Retinal pigment epithelial cell (primary cell): ENCODE data around the gene TAF11L8.
"Not testable (repeated sequence)": the region's sequence is repeated elsewhere in the genome, so short reads cannot be mapped to it uniquely, and the experiment has no call there.

Source experiments
- DNase-seq: peaks from one replicate; pipeline ENCODE4 v3.0.0-alpha.2; 2010; ENCODE audit warnings: low read depth
- H3K4me3 ChIP-seq: 2 replicates; pipeline ENCODE4 v1.5.1; 2011; ENCODE audit warnings: mild to moderate bottlenecking, low read length, control low read depth, moderate library complexity
- TF ChIP-seq, protein P1 (sequence below): conservative IDR thresholded peaks from 2 replicates; pipeline ENCODE4 v1.5.1; 2011; ENCODE audit warnings: low read depth, low read length, control low read depth, inconsistent platforms

TAF11L8 gene

GRCh38 chr5:17590860-17591259 lies at the start of gene TAF11L8:
Gene TAF11L8 (minus strand): TSS chr5:17590960.
- not testable (repeated sequence) for DNase-seq, H3K4me3 ChIP-seq

DNA sequence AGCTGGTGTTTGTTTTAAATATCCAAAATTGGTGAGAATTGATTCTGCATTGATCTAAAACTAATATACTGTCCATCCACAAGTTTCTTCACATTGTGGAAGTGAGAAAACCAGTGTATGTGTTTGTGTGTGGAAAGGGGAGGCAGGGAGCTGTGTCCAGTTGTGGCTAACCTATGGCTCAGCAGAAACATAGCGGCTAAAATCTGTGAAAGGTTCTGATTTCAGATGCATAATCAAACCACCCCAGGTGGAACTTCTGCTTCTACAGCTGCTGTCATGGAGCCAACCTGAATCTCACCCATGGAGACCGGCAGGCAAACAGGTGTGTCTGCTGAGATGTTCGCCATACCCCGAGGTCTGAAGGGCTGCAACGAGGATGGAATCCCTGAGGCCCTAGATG lies 43.4 kb upstream of the TAF11L8 start, which contains the start of gene TAF11L14:
Gene TAF11L14, plus strand, starts transcription at position 301 of the 400 bp plus-strand sequence.
- H3K4me3 ChIP-seq = no peak within 1 kb of the TSS
- TF ChIP-seq, protein P1, sequence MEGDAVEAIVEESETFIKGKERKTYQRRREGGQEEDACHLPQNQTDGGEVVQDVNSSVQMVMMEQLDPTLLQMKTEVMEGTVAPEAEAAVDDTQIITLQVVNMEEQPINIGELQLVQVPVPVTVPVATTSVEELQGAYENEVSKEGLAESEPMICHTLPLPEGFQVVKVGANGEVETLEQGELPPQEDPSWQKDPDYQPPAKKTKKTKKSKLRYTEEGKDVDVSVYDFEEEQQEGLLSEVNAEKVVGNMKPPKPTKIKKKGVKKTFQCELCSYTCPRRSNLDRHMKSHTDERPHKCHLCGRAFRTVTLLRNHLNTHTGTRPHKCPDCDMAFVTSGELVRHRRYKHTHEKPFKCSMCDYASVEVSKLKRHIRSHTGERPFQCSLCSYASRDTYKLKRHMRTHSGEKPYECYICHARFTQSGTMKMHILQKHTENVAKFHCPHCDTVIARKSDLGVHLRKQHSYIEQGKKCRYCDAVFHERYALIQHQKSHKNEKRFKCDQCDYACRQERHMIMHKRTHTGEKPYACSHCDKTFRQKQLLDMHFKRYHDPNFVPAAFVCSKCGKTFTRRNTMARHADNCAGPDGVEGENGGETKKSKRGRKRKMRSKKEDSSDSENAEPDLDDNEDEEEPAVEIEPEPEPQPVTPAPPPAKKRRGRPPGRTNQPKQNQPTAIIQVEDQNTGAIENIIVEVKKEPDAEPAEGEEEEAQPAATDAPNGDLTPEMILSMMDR = no peak
- no peak for DNase-seq

- not testable (repeated sequence) for H3K4me3 ChIP-seq, DNase-seq
Observed at GRCh38 chr5:17631788-17632187, 41.0 kb upstream of the TAF11L8 start, which contains the start of gene TAF11L13. Gene TAF11L13 (plus strand): TSS chr5:17632088.

GRCh38 chr5:17625686-17626085 lies 34.9 kb upstream of the TAF11L8 start:
- DNase-seq = no peak
- H3K4me3 ChIP-seq = no peak overlapping the region
- TF ChIP-seq, protein P1 = no peak

DNA sequence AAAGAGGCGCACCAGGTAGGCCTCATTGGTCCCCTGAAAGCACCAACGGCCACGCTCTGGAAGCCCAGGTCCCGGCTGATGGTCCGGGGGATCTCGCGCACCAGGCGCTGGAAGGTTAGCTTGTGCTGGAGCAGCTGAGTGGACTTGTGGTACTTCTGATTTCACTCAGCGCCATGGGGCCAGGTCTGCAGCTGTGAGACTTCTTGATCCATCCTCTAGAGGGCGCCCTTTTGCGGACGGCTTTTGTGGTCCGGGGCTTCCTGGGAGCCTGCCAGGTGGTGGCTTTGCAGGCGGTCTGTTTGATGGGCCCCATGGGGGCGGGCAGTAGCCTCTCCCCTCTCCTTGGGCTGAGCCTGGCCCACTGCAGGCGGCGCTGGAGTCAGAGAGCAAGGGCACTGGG lies 29.9 kb upstream of the TAF11L8 start:
- DNase-seq = no peak
- H3K4me3 ChIP-seq = no peak overlapping the region
- TF ChIP-seq, protein P1 = no peak

- no peak for DNase-seq
- H3K4me3 ChIP-seq = no peak overlapping the region
- TF ChIP-seq, protein P1 = no peak
Observed at GRCh38 chr5:17619354-17619753, 28.6 kb upstream of the TAF11L8 start.

- no peak for DNase-seq
- H3K4me3 ChIP-seq = no peak overlapping the region
- TF ChIP-seq, protein P1 = no peak
Observed at GRCh38 chr5:17614872-17615605, 24.3 kb upstream of the TAF11L8 start.

DNA sequence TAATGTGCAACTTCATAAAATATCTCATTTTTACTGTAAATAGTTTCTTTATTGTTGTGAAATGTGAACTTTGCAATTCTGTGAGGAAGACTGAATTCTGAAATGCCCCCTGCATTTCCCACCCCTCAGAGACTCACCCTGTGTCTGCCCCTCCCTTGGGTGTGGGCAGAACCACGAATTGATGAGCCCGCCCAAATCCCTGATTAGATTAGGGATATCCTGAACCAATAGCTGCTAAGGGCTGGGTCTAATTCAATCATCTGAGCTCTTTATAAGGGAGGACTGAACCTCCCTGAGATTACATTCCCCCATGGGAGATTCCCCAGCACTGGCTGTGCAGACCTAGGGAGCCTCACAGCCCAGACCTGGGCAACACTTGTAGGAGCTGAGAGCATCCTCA lies 19.3 kb upstream of the TAF11L8 start, which contains the start of gene TAF11L12:
Gene TAF11L12, plus strand, starts transcription at position 301 of the 400 bp plus-strand sequence.
- not testable (repeated sequence) for DNase-seq, H3K4me3 ChIP-seq

DNA sequence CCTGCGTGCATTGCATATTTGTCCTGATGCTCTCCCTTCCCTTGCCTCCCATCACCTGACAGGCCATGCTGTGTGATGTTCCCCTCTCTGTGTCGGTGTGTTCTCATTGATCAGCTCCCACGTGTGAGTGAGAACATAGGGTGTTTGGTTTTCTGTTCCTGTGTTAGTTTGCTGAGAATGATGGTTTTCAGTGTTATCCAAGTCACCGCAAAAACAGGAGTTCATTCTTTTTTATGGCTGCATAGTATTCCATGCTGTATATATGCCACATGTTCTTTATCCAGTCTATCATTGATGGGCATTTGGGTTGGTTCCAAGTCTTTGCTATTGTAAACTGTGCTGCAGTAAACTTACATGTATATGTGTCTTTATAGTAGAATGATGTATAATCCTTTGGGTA lies 16.7 kb upstream of the TAF11L8 start:
- not testable (repeated sequence) for H3K4me3 ChIP-seq, DNase-seq
